Activated naive CD4-positive, alpha-beta T cell treated with anti-CD3 and anti-CD28 coated beads for 36 hours (primary cell): Measurements from ENCODE around the gene PHF2. TPM values are rescaled to one million over a fixed set of nuclear protein-coding genes. Genes with fewer than 3 reads are reported as not detected.
"Not testable (repeated sequence)": the region's sequence is repeated elsewhere in the genome, so short reads cannot be mapped to it uniquely, and the experiment has no call there.

Experiments
- CTCF ChIA-PET: fragments of 350-600 bp; sonication (Branson Sonifier 250); formaldehyde crosslinking; loops from one replicate; lab custom pipeline; 2021; ENCODE audit warnings: antibody characterized with exemption; lab: Charles Lee
- DNase-seq: peaks from one replicate; pipeline ENCODE4 v3.0.0-alpha.2; 2020
- H3K27ac Mint-ChIP-seq: one replicate; pipeline ENCODE4 v1.8.0; 2021; ENCODE audit warnings: mild to moderate bottlenecking, mixed read lengths
- H3K27me3 Mint-ChIP-seq: one replicate; pipeline ENCODE4 v1.8.0; 2021; ENCODE audit warnings: low read depth, mixed read lengths
- H3K36me3 Mint-ChIP-seq: one replicate; pipeline ENCODE4 v1.8.0; 2021; ENCODE audit warnings: low read depth, mixed read lengths
- H3K4me1 Mint-ChIP-seq: one replicate; pipeline ENCODE4 v1.8.0; 2021; ENCODE audit warnings: low read depth, mixed read lengths
- H3K4me3 Mint-ChIP-seq: one replicate; pipeline ENCODE4 v1.8.0; 2021; ENCODE audit warnings: mild to moderate bottlenecking, moderate library complexity, mixed read lengths
- H3K9me3 Mint-ChIP-seq: one replicate; pipeline ENCODE4 v1.8.0; 2021; ENCODE audit warnings: mixed read lengths
- intact Hi-C: fragments of 100-400 bp; cut with micrococcal nuclease; formaldehyde crosslinking; loops from one replicate; pipeline ENCODE4 v1.15.1; 2023
- total RNA-seq, 2 experiments: library from RNA; stranded (reverse); gene quantifications; one replicate each; pipeline ENCODE4 v1.2.3, GENCODE V29; 2021

PHF2 gene
- total RNA-seq, 2 experiments from 2014 or later, result 14.4 to 16.6 TPM

DNA sequence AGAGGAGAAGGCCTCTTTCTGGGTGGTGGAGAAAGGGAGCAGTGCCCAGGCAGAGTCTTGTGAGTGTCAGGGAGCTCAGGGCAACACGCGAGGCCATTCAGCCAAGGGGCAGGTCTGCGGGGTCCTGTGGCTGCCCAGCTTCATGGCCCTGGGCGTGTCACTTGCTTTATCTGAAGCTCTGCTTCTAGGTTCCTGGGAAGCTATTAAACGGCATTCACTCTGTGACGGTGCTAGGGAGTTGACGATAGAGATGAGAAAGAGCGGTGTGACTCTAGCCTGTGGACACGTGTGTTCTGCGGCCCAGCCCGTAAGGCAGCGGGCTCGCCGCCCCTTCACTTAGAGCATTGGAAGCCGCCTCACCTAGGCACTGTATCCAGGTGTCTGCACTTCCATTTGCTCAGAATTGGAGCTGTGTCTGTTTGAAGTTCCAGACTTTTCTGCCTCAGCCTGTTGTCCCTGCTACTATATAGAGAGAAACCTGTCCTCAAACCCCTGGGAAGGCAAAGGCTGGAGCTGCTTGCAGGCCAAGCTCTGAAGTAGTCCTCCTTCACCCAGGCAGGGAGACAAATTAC lies 88.3 kb downstream of the PHF2 start:
- H3K27me3 Mint-ChIP-seq, result no peaks in the 10 kb centered on the region
- H3K9me3 Mint-ChIP-seq, result no peaks in the 10 kb centered on the region
- no peaks in the 10 kb centered on the region for H3K36me3 Mint-ChIP-seq
- H3K4me1 Mint-ChIP-seq, result no peaks in the 10 kb centered on the region
- CTCF ChIA-PET, result interaction anchor here (0.8 kb wide), 1 partner anchor 489 kb away, joined by 3 read pairs; no protein-coding TSS in a partner anchor
- no peak for DNase-seq
- no peak overlapping the region for H3K27ac Mint-ChIP-seq
- intact Hi-C loops, result no loop called here
- H3K4me3 Mint-ChIP-seq, result no peak overlapping the region

DNA sequence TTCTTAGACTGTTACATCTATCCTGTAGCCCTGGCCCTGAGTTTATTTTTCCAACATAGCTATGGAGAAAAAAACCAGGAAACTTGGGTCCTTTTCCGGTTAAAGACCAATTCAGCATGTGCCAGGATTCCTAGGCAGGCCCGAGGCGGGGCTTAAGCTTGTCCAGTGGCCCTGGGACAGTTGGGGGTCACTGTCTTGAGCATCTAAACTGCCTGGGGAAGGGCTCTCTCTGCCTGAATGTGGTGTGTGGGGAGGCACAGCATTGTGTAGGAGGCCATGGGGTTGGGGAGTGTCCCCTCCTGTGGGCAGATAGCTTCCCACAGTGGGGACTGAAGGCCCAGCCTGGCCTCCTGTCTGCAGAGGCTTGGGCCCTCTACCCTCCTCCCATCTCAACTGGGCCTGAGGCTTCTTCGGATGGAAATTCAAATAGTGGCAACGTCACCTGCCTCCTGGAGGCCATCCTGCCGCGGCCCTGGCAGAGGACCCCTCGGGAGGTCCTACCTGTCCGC lies 88.8 kb downstream of the PHF2 start:
- intact Hi-C loops, result no loop called here
- Mint-ChIP-seq H3K27me3 (no peaks in the 10 kb centered on the region), H3K9me3 (no peaks in the 10 kb centered on the region), H3K27ac (no peak overlapping the region), H3K4me3 (no peak overlapping the region), H3K4me1 (no peaks in the 10 kb centered on the region), H3K36me3 (no peaks in the 10 kb centered on the region)
- CTCF ChIA-PET, result interaction anchor here (0.8 to 1.2 kb wide), 2 partner anchors 17 to 489 kb away, joined by 3 read pairs; no protein-coding TSS in a partner anchor
- no peak for DNase-seq

DNA sequence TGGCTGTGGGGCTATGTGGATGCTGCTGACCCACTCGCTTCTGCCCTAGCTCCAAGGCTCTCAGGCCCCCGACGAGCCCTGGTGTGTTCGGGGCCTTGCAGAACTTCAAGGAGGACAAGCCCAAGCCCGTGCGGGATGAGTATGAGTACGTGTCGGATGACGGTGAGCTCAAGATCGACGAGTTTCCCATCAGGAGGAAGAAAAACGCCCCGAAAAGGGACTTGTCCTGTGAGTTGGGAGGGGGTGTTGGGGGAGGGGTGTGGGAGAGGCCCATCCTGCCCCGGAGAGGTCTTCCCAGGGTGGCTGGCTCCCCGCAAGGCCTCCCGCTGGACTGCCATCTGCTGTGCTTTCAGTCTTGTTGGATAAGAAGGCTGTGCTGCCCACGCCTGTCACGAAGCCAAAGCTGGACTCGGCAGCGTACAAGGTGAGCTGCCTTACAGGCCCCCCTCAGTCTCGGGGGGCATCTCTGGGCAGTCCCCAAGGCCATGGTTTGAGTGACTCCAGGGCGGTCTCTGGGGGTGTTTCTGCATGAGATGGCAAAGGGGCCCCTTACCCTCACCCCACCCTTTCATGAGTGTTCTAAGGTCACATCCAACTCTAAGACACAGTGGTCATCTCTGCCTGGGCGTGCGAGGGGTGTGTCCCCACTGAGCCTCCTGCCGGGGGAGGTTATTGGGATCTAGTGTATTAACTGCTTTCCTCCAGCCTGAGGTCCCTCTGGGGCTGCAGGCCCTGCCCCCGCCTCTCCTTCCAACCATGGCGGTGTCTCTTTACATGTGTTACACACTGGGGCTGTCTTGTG lies 89.5 kb downstream of the PHF2 start:
- no peak overlapping the region for H3K4me3 Mint-ChIP-seq
- intact Hi-C loops, result no loop called here
- H3K27me3 Mint-ChIP-seq, result no peaks in the 10 kb centered on the region
- H3K9me3 Mint-ChIP-seq, result no peaks in the 10 kb centered on the region
- no peaks in the 10 kb centered on the region for H3K4me1 Mint-ChIP-seq
- no peaks in the 10 kb centered on the region for H3K36me3 Mint-ChIP-seq
- CTCF ChIA-PET, result interaction anchor here (0.8 to 1.2 kb wide), 2 partner anchors 17 to 490 kb away, joined by 3 read pairs; no protein-coding TSS in a partner anchor
- no peak for DNase-seq
- H3K27ac Mint-ChIP-seq, result no peak overlapping the region

DNA sequence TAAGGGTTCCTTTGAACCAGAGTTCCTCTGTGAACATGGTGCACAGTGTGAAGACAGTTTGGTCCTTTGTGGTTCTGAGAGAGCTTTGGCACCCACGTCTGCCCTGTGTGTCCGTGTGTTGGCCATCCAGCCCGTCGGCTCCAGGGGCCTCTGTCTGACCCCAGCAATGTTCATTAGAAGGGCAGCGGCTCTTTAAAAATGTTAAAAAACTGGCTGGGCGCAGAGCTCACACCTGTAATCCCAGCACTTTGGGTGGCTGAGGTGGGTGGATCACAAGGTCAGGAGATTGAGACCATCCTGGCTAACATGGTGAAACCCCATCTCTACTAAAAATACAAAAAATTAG lies 90.0 kb downstream of the PHF2 start:
- H3K4me3 Mint-ChIP-seq, DNase-seq, H3K4me1 Mint-ChIP-seq, intact Hi-C loops, H3K36me3 Mint-ChIP-seq, H3K27me3 Mint-ChIP-seq, H3K27ac Mint-ChIP-seq, H3K9me3 Mint-ChIP-seq: not testable (repeated sequence)
- CTCF ChIA-PET, result interaction anchor here (1.2 kb wide), 1 partner anchor 16 kb away, joined by 3 read pairs; no protein-coding TSS in a partner anchor

DNA sequence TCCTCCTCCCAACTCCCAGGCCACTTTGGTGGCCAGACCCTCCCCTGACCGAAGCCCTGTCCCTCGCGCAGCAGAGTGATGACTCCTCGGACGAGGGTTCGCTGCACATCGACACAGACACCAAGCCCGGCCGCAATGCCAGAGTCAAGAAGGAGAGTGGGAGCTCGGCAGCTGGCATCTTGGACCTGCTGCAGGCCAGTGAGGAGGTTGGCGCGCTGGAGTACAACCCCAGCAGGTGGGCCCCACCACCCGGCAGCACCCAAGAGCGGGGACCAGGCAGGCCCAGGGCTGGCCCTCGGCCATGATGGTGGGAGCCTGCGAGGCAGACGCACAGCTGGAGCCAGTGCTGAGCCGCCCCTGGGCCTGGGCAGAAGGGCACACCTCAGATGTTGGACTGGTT lies 90.6 kb downstream of the PHF2 start:
- Mint-ChIP-seq H3K27me3 (no peaks in the 10 kb centered on the region), H3K4me1 (no peaks in the 10 kb centered on the region), H3K36me3 (no peaks in the 10 kb centered on the region), H3K4me3 (no peak overlapping the region), H3K27ac (no peak overlapping the region), H3K9me3 (no peaks in the 10 kb centered on the region)
- CTCF ChIA-PET, result no interaction called here
- intact Hi-C loops, result no loop called here
- DNase-seq, result no peak

DNA sequence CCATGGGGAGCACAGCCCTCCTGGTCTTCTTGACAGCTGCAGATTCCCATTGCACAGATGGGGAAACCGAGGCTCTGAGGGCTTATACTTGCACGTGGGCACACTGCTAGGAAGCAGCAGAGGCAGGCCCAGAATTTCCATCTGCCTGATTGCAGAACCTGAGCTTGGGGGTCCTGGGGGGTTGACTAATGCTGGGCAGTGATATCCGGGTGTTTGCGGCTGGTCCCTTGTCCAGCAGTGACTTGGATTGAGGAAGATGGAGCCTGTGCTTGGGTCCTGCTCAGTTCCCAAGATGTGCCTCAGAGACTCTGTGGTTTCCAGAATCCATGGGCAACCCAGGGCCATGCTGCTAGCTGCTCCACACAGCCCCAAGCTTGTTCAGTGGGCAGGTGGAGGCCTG lies 91.2 kb downstream of the PHF2 start:
- DNase-seq, result no peak
- peaks cover under 1% of the 10 kb centered on the region for H3K36me3 Mint-ChIP-seq
- H3K4me3 Mint-ChIP-seq, result no peak overlapping the region
- H3K4me1 Mint-ChIP-seq, result no peaks in the 10 kb centered on the region
- no peaks in the 10 kb centered on the region for H3K9me3 Mint-ChIP-seq
- CTCF ChIA-PET, result no interaction called here
- H3K27me3 Mint-ChIP-seq, result no peaks in the 10 kb centered on the region
- intact Hi-C loops, result no loop called here
- H3K27ac Mint-ChIP-seq, result no peak overlapping the region

DNA sequence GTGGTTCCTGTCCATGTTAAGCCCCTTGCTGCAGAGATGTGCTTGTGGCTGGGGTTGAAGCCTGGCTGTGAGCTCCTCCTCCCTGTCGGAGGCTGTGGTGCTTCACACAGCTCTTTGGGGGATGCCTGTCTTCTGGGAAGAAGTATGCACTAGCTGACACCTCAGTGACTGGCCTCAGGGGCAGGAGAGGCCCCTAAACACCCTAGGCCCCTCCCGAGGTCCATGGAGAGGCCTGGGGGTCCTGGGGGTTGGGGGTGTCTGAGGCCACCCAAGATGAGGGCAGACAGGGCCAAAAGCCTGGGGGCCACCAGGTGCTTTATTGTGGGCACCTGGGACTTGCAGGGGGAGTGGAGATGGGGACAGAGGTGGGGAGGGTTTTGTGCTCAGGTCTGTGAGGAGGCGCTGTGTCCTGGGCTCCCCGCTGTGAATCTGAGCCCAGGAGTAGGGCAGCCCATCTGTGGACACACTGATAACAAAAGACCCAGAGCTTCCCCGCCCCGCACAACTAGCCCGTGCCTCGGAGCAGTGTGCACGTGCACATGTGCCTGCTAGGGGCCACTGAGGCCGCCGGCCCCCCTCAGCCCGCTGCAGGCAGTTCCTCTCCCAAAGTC lies 92.0 kb downstream of the PHF2 start:
- intact Hi-C loops, result no loop called here
- Mint-ChIP-seq H3K4me1 (no peaks in the 10 kb centered on the region), H3K9me3 (no peaks in the 10 kb centered on the region), H3K36me3 (peaks cover 3% of the 10 kb centered on the region), H3K4me3 (no peak overlapping the region), H3K27ac (no peak overlapping the region), H3K27me3 (no peaks in the 10 kb centered on the region)
- no peak for DNase-seq
- CTCF ChIA-PET, result no interaction called here

DNA sequence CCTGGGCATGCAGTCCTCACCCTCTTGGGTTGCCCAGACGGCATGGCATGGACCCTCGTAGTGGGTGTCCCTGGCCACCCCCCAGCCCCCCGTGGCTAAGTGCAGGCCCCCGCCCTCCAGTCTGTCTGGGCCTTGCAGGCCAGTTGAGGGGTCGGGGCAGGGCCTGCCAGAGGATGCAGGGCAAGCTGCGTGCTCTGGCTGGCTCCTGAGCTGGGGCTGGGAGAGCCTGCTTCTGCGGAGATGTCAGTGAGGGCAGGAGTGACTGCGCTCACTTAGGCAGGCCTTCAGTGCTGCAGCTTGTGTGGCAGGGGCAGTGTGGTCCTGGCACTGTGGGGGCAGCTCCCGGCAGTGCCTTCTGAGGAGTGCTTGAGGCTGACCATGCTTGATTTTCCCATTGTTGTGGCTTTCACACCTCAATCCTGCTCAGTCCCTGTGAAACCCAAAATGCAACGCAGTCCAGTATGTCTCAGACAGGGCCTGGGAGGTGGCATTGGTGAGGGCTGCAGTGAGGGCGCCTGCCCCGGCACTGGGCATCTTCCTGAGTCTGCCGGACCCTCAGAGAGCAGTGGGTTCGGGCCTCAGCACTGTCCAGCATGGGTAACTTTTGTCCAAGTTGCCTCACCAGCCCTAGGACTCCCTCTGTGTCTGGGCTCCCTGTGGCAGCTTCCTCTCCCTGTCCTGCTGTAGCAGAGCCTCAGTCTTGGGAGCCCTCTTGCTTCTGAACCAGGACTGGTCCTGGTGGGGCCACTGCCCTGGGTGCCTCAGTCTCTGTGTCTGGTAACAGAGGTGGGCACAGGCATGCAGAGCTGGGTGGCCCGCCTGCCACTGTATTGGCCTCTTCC lies 93.0 kb downstream of the PHF2 start:
- DNase-seq, result no peak
- Mint-ChIP-seq H3K36me3 (peaks cover 4% of the 10 kb centered on the region), H3K4me1 (no peaks in the 10 kb centered on the region), H3K27ac (no peak overlapping the region), H3K9me3 (no peaks in the 10 kb centered on the region), H3K27me3 (no peaks in the 10 kb centered on the region), H3K4me3 (no peak overlapping the region)
- CTCF ChIA-PET, result no interaction called here
- intact Hi-C loops, result no loop called here

DNA sequence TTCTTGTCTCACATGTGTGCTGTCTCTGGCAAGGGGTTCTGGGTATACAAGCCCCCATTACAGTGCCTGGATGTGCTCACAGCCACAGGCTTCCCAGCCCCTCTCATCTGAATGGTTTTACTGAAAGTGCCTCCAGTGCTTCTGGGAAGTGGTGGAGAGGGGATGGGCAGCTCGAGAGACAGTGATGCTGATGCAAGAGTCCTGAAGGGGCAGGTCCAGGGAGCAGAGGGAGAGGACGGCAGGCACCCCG lies 93.5 kb downstream of the PHF2 start:
- CTCF ChIA-PET, result no interaction called here

DNA sequence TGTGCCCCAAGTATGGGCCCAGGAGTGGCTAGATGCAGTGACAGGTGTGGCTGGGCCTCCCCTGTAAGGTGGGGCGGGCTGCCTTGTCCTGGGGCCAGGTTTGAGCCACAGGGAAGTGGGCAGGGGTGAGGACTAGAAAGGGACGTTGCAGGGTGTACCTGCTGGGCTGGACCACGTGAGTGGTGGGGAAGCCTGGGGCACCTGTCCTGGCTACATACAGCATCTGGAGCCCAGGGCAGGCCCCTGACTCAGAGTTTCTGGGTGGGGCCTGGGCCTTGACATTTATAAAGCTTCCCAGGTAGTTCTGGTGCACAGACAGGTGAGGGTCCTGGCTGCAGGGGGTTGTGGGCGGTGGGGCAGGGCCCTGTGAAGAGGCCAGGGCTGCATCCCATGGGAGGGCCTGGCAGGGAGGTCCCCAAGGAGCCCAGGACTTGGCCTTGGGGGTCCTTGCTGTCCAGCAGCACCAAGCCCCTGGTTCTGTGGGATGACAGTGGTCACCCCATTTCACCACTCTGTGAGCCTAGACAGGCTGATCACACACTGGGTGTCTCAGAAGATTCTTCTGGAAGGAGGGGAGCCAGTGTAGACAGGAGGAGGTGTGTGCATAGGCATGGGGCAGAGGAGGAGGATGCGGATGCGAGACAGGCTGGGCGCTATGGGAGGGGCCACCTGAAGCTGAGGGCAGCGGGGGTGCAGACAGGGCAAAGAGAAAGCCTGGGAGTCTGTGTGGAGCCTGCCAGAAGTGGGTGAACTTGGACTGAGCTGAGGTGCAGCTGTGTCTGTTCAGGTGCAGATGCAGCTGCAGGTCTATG lies 94.0 kb downstream of the PHF2 start:
- Mint-ChIP-seq H3K27ac (no peak overlapping the region), H3K4me1 (no peaks in the 10 kb centered on the region), H3K36me3 (peaks cover 5% of the 10 kb centered on the region), H3K27me3 (no peaks in the 10 kb centered on the region), H3K9me3 (no peaks in the 10 kb centered on the region), H3K4me3 (no peak overlapping the region)
- no peak for DNase-seq
- intact Hi-C loops, result no loop called here
- CTCF ChIA-PET, result no interaction called here

More for the DNA sequence above, 93.5 kb downstream of the PHF2 start:
- Mint-ChIP-seq H3K36me3 (peaks cover 5% of the 10 kb centered on the region), H3K27ac (no peak overlapping the region), H3K9me3 (no peaks in the 10 kb centered on the region), H3K4me1 (no peaks in the 10 kb centered on the region), H3K27me3 (no peaks in the 10 kb centered on the region), H3K4me3 (no peak overlapping the region)
- no peak for DNase-seq
- intact Hi-C loops, result no loop called here

DNA sequence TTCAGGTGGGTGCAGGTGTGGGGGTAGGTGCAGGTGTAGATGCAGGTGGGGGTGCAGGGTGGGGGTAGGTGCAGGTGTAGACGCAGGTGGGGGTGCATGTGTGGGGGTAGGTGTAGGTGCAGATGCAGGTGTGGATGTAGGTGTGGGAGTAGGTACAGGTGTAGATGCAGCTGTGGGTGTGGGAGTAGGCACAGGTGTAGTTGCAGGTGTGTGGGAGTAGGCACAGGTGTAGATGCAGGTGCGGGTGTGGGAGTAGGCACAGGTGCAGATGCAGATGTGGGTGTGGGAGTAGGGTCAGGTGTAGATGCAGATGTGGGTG lies 94.6 kb downstream of the PHF2 start:
- Mint-ChIP-seq H3K36me3 (peaks cover 5% of the 10 kb centered on the region), H3K27ac (no peak overlapping the region), H3K4me3 (no peak overlapping the region), H3K27me3 (no peaks in the 10 kb centered on the region), H3K9me3 (no peaks in the 10 kb centered on the region), H3K4me1 (no peaks in the 10 kb centered on the region)
- CTCF ChIA-PET, result no interaction called here
- DNase-seq, result no peak
- intact Hi-C loops, result no loop called here
